Stimulated activated CD8-positive, alpha-beta memory T cell treated with anti-CD3 and anti-CD28 coated beads, Interleukin-2, amount 100 ng/mL, for 48 hours (primary cell): Measurements from ENCODE around the gene SOX15.
A peak's percentile ranks its signal among the peaks of the same experiment; 100 is the strongest.
"Not testable (repeated sequence)": the region's sequence is repeated elsewhere in the genome, so short reads cannot be mapped to it uniquely, and the experiment has no call there.

Experiments
- DNase-seq, 2 donors: peaks; one replicate each; pipeline ENCODE4 v3.0.0-alpha.2; 2020; ENCODE audit warnings: low read depth in 2 of 2

The SOX15 gene

DNA sequence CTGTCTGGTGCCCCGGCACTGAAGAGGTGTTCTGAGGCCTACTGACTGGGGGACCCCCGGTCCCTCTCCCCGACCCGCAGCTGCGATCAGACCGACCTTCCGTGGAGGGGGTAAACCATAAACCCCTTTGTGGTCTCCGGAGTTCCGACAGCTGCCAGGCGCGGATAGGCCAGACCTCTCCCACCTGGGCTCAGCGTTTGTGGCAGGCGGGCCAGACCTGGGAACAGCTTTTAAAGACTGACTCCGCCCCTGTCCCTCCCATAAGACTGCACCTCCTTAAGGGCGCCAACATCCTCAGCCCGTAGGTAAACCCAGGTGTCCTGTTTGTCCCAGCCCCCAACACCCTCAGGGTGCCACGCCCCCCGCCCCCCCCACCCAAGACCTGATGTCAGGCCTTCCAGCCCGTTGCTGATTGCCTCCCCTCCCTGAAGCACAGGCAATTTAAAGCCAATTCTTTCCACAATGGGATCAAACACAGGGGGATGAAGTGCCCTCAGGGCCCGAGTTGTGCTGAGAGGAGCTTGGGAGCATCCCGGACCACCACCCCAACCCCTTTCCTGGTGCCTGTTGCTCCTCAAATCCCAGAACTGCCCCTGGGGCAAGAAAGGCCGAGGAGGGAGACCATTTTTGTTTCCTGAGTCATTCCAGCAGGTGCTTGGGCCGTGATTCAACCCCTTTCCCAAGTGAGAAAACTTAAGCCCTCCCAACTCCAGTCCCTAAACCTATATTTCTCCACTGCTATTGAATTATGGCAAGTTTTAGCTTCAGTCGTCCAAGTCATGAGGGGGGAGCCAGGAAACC lies at the start of gene SOX15:
TSS of gene SOX15 (minus strand) at position 204 of the 801 bp plus-strand sequence. CDS start 418 bp downstream, outside the sequence.
- no peak for DNase-seq

DNA sequence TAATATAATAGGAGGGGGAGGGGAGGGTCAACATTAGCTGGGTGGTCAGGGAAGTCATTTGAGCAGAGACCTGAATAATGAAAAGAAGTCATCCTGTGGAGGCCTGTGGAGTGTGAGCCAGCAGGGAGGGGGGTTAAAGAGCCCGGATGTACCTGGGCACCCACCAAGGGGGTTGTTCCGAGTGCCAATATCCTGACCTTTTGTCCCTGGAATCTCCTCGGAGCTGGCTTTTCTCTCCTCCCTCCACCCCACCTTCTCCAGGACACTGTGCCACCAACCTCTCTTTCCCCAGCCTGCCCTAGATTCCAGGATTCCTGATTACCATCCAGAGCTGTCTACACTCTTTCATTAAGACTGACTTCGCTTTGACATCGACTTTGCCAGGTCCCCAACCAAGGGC lies 46.3 kb upstream of the SOX15 start:
- no peak for DNase-seq

DNA sequence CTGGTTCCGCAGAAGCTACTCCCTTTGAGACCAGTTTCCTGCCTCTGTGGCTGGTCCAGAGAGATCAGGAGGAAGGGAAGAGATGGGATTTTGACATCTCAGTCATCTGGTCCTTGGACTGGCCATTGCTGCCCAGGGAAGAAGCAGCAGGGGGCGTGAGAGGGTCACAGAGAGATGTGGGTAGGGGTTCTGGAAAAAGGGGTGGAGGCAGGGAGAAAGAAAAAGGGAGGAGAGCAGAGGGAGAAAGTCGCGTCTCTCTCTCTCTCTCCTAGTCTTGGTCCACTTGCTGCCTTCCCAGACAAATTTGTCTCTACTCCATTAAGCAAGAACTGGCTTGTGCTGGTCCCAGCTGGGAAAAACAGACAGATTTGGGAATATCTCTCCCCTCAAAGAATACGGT lies 44.5 kb upstream of the SOX15 start:
- DNase-seq = peak in 1 of 2 donors; percentile 8

DNA sequence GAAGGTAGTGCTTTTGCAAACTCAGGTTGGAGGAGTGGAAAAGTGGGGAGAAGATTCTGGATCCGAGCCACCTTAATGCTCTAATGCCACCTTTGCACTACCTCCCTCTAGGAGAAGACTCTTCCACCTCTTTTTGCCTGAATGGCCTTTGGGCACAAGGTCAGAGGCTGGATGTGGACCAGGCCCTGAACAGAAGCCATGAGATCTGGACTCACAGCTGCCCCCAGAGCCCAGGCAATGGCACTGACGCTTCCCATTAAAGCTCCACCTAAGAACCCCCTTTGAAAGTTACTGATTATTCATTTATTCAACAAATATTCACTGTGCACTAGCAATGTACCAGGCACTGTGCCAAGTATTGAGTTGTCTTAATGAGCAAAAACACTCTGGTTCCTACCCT lies 43.2 kb upstream of the SOX15 start:
- DNase-seq = no peak

DNA sequence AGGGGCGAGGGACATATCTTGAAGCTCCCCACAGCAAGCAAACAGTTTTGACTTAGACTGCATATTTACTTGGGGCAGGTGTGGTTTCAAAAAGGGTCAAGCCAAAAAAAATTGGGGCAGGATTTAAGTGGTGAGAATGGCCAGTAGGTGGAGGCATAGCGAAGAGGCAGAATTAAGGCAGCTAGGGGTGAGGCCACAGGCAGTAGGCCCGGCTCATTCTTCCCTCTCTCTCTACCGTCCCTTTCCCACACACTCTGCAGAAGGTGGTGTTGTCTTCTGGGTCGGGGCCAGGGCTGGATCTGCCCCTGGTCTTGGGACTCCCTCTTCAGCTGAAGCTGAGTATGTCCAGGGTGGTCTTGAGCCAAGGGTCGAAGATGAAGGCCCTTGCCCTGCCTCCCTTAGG lies 42.6 kb upstream of the SOX15 start:
- no peak for DNase-seq

DNA sequence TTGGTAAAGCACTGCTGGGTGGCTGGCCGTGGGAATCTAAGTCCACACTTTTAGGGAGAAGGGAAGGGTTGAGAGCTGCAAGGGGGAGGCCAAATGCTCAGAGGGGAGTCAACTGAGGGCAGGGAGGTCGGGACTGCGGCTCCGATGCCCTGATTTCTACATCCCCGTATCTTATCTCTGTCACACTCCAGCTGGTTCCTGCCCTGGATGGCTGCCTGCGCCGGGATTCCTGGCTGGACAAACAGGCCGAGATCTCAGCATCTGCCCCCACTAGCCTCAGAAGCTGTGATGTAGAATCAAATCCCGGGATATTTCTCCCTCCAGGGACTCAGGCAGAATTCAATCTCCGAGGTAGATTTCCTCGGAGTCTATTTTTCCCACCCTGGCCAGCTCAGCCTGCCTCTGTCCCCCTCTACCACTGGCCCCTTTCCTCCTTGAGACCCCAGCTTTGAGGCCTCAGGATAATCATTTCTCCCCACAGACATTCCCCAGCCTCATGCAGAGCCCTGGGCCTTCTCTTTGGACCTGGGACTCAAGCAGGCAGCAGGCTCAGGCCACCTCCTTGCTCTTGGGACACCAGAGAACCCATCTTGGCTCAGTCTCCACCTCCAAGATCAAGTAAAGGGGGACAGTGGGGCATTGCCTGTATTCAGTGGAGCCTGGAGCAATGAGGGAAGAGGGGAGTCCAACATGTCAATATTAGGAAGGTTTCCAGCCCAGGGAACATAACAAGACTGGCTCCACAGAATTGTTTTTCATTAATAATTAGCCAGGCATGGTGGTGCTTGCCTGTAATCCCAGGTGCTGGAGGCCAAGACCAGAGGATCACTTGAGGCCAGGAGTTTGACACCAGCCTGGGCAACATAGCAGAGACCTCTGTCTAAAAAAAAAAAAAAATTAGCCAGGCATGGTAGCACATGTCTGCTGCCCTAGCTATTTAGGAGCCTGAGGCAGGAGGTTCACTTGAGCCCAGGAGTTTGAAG lies 41.8 kb upstream of the SOX15 start:
- no peak for DNase-seq

DNA sequence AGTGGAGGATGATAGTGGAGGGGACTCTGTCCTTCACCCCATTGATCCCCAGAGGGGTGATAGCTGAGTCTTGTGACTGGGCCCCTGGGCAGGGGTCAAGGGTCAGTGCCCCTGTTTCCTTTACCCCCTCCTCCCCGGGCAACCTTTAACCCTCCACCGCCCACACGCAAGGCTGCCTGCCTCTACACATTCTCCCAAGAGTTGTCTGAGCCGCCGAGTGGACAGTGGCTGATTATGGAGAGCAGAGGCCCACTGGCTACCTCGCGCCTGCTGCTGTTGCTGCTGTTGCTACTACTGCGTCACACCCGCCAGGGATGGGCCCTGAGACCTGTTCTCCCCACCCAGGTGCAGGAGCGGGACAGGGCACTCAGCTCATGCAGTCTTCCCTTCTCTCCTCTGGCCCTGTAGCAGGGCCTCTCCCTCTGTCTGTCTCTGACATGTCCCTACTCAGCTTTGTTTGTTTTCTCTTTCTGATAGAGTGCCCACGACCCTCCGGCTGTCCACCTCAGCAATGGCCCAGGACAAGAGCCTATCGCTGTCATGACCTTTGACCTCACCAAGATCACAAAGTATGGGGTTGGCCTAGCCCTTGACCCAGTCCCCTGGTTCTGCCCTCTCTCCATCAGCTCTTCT lies 40.2 kb upstream of the SOX15 start, which contains the start of gene SHBG:
TSS of gene SHBG (plus strand) at position 197 of the 633 bp plus-strand sequence. CDS start at position 235, 38 bp downstream.
- DNase-seq = no peak

DNA sequence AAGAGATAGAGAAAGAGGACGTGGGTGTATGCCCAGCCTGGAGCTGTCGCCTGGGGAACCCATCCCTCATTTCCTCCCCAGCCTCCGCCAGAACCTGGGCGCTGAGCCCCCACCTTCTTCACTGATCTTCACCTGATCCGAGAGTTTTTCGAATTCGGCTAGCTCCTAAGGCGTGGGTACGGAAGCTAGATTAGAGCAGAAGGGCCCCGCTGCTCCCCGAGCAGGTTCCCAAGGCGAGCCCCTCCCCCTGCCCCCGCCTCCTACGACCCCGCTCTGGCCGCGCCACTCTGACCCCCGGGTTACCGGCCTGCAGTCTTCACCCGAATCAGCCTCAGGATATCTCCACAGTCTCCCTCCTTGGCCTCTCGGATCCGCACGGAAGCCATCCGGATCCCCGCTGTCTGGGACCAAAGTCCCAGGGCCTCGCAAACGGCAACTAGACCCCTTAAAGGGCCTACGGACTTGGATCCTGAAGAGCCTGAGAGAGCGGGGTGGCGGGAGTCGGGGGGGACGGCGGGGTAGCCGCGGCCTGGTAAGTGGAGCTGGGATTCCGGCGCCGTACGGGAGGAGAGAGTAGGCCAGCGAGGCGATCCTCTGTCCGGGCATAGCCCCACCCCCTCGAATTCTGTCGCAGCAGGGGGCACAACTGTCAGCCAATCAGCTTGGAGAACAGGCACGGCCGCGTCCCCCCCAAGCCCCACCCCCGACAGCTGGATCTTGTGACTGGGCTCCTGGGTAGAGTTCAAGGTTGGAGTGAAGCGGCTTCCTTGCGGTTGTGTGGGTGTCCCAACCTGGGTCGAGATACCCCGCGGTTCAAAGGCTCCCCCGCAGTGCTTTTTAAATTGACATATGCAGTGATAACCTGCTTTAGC lies 37.6 kb upstream of the SOX15 start, which contains the start of gene SAT2:
TSS of gene SAT2 (minus strand) at position 572 of the 872 bp plus-strand sequence. CDS start at position 386, 186 bp downstream.
- DNase-seq = peak; percentile 78 to 85

DNA sequence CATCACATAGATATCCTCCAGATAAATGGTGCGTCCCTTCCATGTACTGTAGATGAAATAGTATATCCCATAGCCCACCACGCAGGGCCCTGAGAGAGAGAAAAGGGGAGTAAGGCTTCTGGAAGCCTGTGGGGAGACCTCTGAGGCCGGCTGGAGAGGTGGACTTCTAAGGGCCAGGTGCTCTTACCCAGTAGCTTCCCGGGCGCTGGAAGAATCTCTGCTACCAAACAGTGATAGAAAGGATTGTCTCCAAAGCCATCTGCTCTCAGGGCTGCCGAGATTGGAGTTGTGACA lies 37.0 kb upstream of the SOX15 start:
- DNase-seq = no peak

DNA sequence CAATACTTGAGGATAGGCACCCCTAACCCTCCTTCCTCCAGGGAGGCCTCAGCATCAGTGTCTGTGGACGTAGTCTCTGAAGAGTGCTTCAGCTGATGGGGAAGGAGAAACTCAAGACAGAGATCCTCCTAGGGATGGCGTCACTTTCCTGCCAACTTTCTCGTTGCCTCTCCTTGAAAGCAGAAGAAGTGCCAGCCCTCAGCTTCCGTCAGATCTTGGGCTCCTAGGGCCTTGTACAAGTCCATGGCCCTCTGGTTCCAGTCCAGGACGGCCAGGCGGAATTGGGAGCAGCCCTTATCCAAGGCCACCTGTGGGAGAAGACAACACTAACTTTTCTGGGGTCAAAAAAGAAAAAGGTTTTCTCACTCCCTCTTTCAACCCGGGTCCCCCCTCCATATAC lies 36.4 kb upstream of the SOX15 start:
- DNase-seq = no peak

DNA sequence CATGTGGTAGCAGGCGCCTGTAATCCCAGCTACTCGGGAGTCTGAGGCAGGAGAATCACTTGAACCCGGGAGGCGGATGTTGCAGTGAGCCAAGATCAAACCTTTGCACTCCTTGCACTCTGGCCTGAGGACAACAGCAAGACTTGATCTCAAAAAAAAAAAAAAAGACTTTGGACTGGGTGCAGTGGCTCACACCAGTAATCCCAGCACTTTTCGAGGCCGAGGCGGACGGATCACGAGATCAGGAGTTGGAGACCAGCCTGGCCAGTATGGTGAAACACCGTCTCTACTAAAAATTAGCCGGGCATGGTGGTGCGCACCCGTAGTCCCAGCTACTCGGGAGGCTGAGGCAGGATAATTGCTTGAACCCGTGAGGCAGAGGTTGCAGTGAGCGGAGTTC lies 35.9 kb upstream of the SOX15 start:
- DNase-seq = not testable (repeated sequence)

DNA sequence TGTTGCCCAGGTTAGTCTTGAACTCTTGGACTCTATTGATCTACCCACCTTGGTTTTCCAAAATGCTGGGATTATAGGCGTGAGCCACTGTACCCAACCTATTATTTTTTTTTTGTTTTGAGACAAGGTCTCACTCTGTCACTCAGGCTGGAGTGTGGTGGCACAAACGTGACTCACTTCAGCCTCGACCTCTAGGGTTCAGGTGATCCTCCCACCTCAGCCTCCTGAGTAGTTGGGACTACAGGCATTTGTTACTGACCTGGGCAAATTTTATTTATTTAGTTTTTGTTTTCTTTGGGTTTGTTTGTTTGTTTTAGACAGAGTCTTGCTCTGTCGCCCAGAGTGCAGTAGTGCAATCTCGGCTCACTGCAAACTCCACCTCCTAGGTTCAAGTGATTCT lies 33.8 kb upstream of the SOX15 start:
- DNase-seq = no peak

DNA sequence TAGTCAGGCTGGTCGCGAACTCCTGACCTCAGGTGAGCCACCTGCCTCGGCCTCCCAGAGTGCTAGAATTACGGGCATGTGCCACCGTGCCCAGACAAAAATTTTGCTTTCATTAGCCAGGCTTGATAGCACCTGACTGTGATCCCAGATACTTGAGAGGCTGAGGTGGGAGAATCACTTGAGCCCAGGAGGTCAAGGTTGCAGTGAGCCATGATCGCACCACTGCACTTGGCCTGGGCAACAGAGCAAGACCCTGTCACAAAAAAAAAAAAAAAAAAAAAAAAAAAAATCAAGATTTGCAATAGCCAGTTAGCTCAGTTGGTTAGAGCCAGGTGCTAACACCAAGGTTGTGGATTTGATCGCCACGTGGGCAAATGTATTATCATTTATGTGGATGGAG lies 30.9 kb upstream of the SOX15 start:
- DNase-seq = no peak

DNA sequence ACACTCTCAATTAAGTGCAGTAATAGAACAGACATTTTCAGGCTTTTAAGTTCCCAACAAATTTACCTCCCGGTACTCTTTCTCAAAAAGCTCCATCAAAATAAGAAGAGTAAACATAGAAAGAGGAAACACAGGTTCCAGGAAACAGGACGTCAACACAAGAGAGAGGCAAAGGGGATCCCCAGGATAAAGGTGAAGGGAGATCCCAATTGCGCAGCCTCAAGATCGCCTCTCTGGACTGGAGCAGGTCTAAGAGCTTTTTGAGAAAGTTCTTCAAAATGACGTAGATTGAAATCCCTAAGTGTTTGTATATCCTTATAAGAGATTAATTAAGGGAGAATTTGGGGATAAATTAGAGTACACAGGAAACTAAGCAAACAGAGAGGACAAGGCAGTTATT lies 28.7 kb upstream of the SOX15 start:
- DNase-seq = no peak

DNA sequence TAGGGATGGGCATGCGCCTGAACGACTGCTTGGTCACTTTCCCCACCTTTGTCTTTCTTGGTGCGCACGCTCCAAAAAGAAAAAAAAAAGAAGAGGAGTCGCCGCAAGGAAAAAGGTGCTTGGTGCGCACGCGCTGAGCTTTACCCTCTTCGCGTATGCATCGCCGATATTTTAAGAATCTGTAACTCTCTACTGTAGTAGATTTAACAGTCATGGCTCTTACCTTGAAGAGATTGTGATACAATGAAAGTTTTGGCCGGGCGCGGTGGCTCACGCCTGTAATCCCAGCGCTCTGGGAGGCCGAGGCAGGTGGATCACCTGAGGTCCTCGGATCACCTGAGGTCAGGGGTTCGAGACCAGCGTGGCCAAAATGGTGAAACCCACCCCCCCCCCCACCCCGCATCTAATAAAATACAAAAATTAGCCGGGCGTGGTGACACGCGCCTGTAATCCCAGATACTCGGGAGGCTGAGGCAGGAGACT lies 25.4 kb upstream of the SOX15 start:
- DNase-seq = no peak

DNA sequence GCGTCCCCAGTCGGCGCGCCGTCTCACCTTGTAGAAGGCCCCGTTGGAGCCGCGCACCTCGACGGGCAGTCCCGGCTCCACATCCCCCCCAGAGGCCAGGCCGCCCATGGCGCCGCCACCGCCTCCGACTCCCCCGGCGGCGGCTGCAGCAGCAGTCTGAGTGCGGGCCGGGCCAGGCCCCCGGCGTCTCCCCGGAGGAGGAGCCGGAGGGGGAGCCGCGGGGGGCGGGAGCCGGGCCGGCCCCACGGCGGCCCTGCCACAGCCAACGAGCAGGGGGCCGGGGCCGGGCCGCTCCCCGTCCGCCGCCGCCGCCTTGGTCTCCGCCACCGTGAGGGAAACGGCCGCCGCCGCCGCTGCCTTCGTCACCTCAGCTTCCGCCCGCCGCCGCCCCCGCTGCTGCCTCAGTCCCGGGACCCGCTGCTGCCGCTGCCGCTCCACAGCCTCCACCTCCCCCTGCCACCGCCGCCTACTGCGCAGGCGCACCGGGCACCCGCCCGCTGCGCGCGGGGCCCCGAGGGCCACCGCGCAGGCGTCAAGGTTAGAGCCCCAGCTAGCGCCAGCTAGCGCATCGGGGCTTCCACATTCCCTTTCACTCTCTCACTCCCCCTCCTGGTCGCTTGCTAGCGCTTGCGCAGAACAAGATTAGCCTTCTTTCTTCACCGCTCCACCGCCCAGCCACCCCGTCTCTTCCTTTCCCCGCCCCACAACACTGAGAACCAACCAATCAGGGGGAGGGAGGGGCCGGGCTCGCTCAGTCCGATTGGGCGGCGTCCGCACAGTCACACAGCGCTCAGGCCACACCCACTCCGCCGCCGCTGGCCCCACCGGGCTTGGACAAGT lies 24.8 kb upstream of the SOX15 start, which contains the start of gene FXR2:
TSS of gene FXR2 (minus strand) at position 473 of the 840 bp plus-strand sequence. CDS start at position 108, 365 bp downstream.
- peak; percentile 99 to 100 for DNase-seq

DNA sequence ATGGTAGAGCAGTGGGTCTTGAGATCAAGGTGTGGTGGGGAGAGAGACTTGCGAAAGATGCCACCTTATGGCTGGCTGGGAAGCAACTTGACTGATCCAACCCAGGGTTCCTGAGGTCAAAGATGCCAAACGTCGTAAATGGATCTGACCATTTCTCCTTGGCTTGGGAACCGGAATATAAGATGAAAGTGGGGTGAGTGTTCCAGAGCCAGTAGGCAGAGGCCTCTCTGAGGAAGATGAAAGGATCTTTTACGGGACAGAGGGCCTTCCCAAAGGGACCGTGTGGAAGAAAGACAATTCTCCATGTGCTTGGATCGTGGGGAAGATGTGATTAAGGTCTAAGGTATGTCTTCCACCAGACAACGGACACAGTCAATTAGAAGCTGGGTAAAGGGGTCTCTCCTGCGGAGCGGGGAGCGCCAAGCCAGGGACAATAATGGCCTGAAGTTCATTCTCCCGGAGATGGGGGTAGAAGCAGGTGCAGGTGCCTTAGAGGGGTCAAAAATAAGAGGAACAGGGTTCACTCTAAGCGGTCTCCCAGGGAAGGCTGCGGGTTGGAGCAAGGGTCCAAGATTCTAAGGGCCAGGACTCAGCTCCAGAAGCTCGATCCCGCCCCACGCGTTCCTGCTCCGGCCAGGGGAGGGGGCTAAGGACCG lies 24.0 kb upstream of the SOX15 start:
- DNase-seq = no peak

DNA sequence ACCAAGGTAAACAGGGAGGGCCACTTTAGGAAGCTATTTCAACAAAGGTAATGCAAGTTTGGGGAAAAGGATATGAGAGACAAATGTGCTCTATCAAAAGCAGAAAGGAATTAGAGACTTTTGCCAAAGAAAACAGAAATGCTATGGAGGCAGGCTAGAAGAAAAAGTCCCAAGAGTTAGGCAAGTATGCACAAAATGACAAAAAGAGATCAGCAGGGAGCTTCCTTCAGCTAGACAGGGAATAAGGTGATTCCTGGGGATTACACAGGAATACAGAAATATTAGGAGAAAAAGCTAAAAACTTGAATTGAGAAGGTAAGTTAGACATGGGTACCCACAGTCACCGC lies 22.4 kb upstream of the SOX15 start:
- no peak for DNase-seq

DNA sequence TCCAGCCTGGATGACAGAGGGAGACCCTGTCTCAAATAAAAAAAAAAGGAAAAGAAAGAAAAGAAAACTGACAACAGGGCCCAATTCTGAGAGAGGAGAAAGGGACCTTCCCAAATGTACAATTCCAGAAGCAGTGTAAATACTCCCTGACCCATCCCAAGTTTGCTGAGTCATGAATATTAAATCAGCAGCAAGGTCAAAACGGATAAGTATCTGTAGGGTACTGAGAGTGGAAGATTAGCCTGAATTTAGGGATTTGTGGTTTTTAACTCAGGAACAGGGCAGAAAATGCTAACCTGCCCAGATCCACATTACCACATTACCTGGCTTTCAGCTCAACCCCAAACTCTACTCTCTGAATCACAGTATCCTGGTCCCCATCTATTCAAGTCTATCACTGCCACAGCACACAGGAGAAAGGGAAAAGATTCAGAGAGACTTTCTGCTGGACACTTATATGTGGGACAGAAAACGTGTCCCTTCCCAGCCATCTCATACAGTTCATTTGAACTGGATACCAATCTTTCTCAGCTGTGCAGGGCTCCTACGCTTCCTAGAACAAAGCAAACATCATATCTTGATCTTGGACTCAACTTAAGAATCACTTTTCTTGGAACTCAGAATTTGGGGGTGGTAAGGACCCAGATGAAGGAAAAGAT lies 21.9 kb upstream of the SOX15 start:
- DNase-seq = no peak
